HUDEP-2 (cell line): Measurements from ENCODE around the gene TBKBP1.
A peak's percentile ranks its signal among the peaks of the same experiment; 100 is the strongest.

ENCODE experiments used
- DNase-seq, 76 experiments: peaks; one replicate each; lab custom pipeline; 2025; ENCODE audit not compliant: unreplicated experiment in 76 of 76; lab: John Stamatoyannopoulos, UW

Gene TBKBP1, protein sequence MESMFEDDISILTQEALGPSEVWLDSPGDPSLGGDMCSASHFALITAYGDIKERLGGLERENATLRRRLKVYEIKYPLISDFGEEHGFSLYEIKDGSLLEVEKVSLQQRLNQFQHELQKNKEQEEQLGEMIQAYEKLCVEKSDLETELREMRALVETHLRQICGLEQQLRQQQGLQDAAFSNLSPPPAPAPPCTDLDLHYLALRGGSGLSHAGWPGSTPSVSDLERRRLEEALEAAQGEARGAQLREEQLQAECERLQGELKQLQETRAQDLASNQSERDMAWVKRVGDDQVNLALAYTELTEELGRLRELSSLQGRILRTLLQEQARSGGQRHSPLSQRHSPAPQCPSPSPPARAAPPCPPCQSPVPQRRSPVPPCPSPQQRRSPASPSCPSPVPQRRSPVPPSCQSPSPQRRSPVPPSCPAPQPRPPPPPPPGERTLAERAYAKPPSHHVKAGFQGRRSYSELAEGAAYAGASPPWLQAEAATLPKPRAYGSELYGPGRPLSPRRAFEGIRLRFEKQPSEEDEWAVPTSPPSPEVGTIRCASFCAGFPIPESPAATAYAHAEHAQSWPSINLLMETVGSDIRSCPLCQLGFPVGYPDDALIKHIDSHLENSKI

DNA sequence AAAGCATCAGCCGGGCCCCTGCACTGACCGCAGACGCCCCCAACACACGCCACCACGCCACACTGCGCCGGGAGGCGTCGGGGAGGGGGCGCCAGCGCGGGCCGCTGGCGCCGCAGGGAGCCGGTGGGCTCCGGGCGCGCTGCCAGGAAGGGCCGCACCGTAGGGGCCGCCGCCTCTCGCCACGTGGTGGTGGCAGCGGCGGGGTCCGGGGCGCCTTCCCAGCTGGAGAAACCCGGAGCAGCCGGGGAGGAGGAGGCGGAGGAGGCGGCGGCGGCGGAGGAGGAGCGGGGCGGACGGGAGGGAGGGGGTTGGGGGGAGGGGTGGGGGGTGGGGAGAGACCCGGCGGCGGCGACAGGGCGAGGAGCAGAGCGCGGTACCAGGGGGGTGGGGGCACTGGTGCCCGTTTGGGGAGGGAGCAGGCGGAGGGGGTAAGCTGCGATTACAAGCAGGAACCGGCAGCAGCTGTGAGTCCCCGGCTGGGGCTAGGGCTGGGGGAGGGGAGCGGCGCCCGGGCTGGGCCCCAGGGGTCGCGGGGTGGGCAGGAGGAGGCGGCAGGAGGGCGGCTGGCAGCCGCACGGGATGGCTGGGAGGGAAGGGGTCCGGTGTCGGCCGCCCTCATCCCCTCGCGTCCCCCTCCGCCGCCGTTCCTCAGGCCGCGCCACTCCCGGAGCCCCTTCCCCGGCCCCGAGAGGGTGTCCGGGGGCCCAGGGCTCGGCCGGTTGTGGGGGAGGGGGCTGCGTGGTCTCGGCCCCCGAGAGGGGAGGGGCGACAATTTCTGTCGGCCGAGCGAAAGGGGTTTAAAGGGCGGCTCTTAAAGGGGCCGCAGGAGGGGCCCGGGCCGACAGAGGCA, at the start of gene TBKBP1:
Gene TBKBP1 (plus strand): TSS at position 431 of the 850 bp plus-strand sequence. CDS start 1,952 bp downstream, outside the sequence.
- DNase-seq: peak in 6 of 76 experiments; percentile 6 to 27 (median 21)

DNA sequence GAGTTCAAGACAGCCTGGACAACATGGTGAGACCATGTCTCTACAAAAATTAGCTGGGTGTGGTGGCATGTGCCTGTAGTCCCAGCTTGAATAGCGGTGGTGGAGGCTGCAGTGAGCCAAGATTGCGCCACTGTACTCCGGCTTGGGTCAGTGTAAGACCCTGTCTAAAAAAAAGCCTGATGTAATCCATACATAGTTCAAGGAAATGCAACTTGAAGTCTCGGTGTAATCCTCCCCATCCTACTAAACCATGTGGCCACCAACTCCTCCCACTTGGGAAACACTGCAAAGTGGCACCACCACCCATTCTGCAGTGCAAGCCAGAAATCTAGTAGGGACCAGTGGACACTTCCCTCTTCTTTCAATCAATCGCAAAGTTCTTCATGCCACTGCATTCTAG, 49.6 kb upstream of the TBKBP1 start:
- DNase-seq: no peak

DNA sequence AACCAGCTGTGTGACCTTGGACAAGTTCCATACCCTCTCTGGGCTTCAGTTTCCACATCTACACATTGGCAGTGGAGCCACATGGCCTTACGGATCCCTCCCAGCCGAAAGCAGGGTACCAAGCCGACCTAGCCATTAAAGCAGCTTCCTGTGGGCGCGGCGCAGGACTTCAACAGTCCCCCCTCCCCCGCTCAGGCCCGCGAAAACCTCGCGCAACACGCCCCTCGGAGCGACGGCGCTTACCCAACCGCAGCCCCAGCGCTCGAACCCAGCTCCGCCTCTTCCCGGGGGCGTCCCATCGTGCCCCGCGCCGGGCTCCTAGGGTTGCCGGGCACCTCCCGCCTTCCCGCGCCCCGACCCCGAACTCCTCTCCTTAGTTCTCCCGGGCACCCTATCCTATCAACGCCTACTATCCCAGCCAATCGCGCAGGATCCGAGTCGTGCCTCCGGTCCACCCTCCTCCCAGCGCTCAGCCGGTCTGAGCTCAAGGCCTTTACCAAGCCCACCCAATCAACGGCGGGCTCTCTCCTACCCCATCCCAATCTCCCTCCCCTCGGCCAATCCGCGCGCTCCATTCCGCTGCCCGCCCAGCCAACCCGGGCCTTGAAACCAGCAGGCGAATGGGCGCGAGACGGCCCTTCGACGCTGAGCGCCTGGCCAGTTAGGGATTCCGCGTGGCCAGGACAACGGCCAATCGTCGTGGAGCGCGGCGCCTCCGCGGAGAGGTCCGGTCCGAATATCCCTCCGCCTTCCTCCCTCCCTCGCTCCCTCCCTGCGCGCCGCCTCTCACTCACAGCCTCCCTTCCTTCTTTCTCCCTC, 44.6 kb upstream of the TBKBP1 start, which contains the start of gene KPNB1:
Gene KPNB1 (plus strand): TSS at position 767 of the 819 bp plus-strand sequence. CDS start 326 bp downstream, outside the sequence.
- peak; percentile 70 to 100 (median 99) for DNase-seq

DNA sequence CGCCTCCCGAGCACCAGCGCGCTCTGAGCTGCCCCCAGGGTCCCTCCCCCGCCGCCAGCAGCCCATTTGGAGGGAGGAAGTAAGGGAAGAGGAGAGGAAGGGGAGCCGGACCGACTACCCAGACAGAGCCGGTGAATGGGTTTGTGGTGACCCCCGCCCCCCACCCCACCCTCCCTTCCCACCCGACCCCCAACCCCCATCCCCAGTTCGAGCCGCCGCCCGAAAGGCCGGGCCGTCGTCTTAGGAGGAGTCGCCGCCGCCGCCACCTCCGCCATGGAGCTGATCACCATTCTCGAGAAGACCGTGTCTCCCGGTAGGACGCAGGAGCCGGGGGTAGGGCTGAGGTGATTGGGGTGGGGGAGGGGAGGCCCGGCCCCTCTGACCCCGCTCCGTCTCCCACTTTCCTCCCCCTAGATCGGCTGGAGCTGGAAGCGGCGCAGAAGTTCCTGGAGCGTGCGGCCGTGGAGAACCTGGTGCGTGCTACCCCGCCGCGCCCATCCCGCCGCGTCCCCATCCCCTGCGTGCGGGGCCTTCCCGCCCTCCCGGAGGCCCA, 43.9 kb upstream of the TBKBP1 start:
- peak in 17 of 76 experiments; percentile 31 to 84 (median 62) for DNase-seq

DNA sequence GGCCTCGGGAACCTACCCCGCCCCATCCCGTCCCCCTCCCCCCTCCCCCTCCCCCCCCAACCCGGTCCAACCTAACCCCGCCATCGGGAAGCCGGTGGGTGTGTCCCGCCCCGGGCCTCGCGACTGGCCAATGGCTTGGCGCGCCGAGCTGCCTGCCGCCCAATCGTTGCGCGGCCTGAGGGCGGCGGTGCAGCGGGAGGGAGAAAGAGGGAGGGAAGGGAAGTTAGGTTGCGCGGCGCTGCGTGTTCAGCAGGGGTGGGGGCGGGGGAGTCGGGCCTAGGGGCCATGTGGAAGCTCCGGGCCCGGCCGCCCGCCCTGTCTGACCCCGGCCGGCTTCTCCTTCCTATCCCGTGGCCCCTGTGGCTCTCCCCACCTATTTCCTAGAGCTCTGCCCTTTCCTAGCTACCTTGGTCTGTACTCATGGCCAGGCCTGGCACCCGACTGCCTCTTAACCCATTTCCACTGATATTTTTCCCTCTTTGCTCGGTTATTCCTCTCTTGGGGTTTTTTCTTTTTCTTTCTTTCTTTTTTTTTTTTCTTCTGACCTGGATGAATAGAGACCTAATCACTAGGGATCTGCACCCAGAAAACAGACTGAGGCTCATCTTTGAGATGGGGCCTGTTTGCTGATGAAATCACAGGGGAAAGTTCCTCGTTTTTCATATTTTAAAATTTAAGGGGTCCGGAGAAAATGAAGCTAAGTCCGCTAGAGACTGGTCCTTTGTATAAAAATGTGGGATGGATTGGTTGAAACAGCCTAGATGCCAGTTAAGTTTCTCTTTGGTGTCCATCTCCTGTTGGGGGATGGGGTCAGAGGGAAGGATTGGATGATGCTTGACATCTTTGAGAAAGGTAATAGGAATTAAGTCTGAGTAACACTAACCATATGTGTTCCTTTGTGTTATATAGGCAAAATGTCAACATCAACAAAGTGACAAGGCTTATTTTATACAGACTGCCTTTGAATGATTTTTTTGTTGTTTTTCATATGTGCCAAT, 43.1 kb upstream of the TBKBP1 start:
- peak in 75 of 76 experiments; percentile 21 to 98 (median 93) for DNase-seq

DNA sequence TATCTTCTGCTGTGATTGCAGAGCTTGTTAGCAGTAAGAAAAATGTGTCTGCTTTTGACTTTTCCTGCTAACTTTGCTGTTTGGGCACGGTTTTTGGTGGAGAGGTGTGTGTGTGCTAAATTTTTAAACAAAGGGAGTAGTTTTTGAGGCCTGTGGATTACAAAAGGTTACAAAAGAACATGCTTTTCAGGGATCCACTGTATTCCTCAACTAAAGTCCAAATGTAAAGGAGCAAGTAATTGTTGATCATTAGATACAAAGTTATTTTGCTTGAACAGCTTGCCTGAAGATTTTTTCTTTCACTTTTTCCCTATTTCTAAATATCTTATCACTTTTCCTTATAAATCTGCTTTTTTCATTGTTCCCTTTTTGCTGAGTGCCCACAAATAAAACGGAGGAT, 42.3 kb upstream of the TBKBP1 start:
- no peak for DNase-seq

DNA sequence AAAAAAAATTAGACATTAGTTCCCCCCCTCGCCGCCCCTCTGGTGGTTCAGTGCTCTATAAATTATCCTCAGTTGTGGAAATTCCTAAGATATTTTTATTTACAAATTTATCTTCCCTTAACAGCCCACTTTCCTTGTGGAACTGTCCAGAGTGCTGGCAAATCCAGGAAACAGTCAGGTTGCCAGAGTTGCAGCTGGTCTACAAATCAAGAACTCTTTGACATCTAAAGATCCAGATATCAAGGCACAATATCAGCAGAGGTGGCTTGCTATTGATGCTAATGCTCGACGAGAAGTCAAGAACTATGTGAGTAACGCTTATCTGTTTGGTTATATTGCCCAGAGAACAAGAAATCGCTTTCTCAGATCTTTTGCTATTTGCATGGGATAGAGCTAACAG, 41.4 kb upstream of the TBKBP1 start:
- peak in 1 of 76 experiments; percentile 6 for DNase-seq

DNA sequence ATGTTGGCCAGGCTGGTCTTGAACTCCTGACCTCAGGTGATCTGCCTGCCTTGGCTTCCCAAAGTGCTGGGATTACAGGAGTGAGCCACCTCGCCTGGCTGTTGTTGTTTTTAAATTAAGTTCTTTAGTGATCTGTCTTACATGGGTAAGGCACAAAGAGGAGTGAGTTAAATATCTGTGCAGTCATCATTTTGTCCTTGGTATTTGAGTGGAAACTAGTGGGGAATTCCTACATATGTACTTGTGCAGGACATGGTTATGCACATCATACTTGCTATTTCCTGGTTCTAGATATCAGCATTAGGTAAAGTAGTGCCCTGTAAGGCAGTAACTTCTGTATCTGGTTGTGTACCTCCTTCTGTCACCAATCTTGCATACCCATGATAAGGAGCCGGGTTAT, 40.5 kb upstream of the TBKBP1 start:
- no peak for DNase-seq

DNA sequence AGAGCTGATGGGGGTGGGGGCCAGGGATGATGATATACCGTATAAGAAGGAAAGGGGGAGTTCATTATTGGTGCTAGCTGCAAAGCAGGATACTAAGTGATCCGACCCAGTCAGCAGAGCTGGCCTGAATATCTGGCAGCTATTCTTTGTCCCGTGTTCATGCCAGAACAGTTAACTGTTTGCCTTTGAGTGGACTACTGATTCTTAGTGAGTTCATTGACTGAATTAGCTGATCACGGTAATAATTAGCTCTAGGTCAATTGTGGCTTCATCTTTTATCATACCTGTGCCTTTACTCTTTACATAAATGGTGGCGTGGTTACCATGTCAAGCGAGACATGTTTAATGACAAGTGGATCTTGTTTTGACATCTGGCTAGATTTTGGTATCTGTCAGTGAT, 39.0 kb upstream of the TBKBP1 start:
- DNase-seq: no peak

DNA sequence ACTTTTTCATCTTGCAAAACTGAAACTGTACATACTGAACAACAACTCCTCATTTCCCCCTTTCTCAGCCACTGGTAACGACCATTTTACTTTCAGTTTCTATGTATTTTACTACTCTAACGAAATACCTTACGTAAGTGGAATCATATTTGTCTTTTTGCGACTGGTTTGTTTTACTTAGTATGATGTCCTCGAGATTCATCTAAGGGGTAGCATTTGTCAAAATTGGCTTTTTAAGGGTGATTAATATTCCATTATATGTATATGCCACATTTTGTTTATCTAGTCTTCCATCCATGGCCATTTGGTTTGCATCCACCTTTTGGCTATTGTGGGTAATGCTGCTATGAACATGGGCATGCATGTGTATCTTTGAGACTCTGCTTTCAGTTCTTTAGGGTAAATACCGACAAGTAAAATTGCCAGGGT, 33.9 kb upstream of the TBKBP1 start:
- no peak for DNase-seq

DNA sequence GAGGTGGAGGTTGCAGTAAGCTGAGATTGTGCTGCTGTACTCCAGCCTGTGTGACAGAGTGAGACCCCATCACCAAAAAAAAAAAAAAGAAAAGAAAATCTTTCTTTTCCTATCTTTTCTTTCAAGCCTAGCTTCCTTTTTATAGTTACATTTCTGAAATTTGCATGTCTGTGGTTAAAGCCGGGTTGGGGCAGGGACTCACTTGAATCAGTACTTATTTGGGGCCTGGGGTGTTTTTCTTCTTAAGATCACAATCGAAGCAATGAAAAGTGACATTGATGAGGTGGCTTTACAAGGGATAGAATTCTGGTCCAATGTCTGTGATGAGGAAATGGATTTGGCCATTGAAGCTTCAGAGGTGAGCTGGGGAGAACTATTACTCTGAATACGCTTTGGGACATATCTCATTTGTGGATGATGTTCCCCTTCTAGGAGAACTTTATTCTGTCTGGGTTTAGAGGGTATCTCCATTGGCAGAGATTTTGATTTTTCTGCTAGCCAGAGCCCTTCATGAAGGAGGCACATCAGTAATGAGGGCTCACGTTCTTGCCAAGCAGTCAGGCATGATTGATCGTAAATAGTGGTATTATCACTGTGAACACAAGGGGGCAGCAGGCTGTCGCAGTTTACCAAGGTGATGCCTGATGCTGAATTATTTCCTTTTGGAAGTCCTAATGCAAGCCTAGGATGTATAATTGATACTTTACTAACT, 29.9 kb upstream of the TBKBP1 start:
- peak in 46 of 76 experiments; percentile 3 to 72 (median 28) for DNase-seq

DNA sequence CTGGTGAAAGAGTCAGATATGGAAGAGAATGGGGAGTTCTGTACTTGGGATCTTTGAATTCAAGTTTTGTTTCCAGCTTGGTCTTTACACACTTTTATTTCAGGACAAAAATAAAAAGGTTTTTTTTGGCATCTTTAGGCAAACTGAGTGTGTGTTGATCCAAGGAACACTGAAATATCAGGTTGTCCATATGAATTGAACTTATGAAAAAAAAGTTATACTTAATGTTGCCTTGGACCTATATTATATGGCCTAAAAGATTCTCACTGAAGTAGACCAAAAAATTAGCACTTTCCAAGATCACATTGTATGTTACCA, 29.4 kb upstream of the TBKBP1 start:
- DNase-seq: no peak

DNA sequence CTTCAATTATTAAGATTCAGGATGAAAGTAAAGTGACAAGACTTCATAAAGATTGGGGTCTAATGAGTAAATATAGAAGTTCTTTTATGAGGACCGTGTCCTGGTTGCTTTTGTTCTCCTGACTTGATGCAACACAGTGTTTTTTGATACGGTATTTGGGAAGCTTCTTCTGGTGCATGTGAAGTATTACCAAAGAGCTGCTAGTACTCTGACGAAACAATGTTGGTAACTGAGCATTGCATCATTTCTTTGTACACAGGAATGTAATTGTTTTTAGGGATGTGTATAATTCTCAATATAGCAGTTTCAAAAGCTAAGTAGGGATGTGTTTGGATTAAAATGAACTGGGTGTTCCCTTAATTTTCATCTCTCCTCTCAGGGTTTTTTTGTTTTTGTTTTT, 28.3 kb upstream of the TBKBP1 start:
- DNase-seq: no peak

DNA sequence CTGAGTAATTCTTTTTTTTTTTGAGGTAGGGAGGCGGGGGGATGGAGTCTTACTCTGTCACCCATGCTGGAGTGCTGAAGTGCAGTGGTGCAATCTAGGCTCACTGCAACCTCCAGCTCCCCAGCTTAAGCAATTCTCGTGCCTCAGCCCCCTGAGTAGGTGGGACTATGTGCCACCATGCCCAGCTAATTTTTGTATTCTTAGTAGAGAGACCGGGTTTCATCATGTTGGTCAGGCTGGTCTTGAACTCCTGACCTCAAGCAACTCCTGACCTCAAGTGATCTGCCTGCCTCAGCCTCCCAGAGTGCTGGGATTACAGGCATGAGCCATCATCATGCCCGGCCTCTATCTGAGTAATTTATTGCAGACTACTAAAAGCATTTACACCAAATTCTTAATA, 24.9 kb upstream of the TBKBP1 start:
- no peak for DNase-seq

DNA sequence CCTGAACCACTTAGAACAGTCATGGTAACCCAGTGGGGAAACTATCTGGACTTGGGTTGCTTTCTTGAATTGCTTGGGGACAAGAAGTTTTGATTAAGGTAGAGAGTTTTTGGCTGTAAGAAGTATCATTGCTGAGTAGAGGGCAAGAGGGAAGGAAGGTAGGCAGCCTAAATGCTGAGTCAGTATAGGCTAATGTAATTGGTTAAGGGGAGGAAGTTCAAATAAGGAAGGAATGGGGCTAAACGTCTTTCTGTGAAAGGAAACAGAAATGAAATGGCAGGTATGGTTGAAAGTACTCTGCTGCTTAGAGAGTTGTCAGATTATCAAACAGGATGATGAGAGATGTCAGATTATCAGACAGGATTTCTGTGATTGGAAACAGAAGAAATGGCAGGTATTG, 23.9 kb upstream of the TBKBP1 start:
- DNase-seq: no peak

DNA sequence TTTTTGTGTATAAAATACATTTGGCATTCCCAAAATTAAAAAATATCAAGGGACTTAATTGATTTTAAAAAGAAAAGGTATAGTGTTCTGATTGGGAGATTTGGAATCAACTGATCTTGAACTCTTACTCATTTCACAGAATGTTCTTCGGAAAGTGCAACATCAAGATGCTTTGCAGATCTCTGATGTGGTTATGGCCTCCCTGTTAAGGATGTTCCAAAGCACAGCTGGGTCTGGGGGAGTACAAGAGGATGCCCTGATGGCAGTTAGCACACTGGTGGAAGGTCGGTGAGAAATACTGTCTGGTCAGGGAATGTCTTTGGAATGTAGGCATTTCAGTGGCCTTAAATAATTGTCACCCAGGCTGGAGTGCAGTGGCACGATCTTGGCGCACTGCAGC, 19.5 kb upstream of the TBKBP1 start:
- no peak for DNase-seq

DNA sequence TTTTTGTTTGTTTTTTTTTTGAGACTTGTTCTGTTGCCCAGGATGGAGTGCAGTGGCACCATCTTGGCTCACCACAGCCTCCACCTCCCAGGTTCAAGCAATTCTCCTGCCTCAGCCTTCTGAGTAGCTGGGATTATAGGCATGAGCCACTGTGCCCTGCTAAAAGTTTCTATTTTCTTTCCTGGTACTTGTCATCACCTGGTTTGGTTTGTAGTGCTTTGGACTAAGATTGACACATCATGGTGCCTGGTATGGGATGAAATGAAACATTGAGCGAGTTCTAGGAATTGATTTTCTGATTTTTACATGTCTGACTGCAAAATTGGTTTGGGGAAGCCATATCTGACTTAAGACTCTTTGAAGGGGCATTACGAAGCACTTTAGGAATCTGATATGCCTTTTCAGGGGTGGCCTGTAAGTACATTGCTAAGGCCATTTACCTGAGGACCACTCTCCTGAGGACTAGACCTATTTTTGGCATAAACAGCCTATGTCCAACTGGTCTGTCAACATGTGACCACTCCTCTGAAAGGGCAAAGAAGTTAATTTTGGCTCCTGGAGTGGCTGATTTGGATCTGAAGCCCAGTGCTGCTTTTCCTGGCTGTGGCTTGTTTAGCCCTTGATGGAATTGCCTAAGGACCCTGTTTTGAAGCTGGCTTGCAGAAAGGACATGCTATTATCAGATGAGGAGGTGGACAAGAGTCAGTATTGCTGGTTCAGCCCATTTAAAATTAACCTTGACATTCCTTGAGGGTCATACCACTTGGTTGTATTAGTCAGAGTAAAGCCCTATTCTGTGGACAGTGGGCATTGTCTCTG, 18.4 kb upstream of the TBKBP1 start:
- no peak for DNase-seq

DNA sequence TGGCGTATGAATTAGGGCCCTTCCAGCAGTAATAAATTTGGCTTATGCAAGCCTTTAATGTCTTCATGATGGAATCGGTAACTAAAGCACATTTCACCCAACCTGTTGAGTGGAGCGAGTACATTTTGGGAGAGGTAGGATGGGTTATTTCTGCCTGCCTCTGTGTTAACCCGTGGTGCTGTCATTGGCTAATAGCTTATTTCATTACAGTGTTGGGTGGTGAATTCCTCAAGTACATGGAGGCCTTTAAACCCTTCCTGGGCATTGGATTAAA, 17.8 kb upstream of the TBKBP1 start:
- no peak for DNase-seq
